ENCODE data around the gene FHAD1.

The FHAD1 gene

GRCh38 chr1:15248216-15248615 lies 1.2 kb downstream of the FHAD1 start:
- DNase-seq (ENCODE audit: low spot score), result no peak

GRCh38 chr1:15249081-15249480 lies 2.1 kb downstream of the FHAD1 start:
- no peak for DNase-seq (ENCODE audit: low spot score)

GRCh38 chr1:15251857-15252835 lies 5.1 kb downstream of the FHAD1 start:
- no peak for DNase-seq (ENCODE audit: low spot score)

GRCh38 chr1:15254559-15254958 lies 7.5 kb downstream of the FHAD1 start:
- no peak for DNase-seq (ENCODE audit: low spot score)

- DNase-seq (ENCODE audit: low spot score), result no peak
Observed at GRCh38 chr1:15255582-15256149, 8.6 kb downstream of the FHAD1 start.

- DNase-seq (ENCODE audit: low spot score), result no peak
Observed at GRCh38 chr1:15256584-15256983, 9.6 kb downstream of the FHAD1 start.

GRCh38 chr1:15257309-15257708 lies 10.3 kb downstream of the FHAD1 start:
- DNase-seq (ENCODE audit: low spot score), result no peak

GRCh38 chr1:15258833-15259621 lies 12.0 kb downstream of the FHAD1 start:
- DNase-seq (ENCODE audit: low spot score), result no peak

- no peak for DNase-seq (ENCODE audit: low spot score)
Observed at GRCh38 chr1:15259622-15260007, 12.6 kb downstream of the FHAD1 start.

GRCh38 chr1:15260418-15261154 lies 13.6 kb downstream of the FHAD1 start:
- peak; percentile 26 for DNase-seq (ENCODE audit: low spot score)

GRCh38 chr1:15261155-15262002 lies 14.4 kb downstream of the FHAD1 start:
- DNase-seq (ENCODE audit: low spot score), result peak; percentile 27

- DNase-seq (ENCODE audit: low spot score), result no peak
Observed at GRCh38 chr1:15262003-15262377, 15.0 kb downstream of the FHAD1 start.

GRCh38 chr1:15262706-15263105 lies 15.7 kb downstream of the FHAD1 start:
- DNase-seq (ENCODE audit: low spot score), result no peak

- DNase-seq (ENCODE audit: low spot score), result no peak
Observed at GRCh38 chr1:15264769-15265168, 17.7 kb downstream of the FHAD1 start.

- DNase-seq (ENCODE audit: low spot score), result no peak
Observed at GRCh38 chr1:15271196-15271595, 24.2 kb downstream of the FHAD1 start.

- DNase-seq (ENCODE audit: low spot score), result peak; percentile 90
Observed at GRCh38 chr1:15272009-15272781, 25.2 kb downstream of the FHAD1 start.

GRCh38 chr1:15272782-15273127 lies 25.7 kb downstream of the FHAD1 start:
- no peak for DNase-seq (ENCODE audit: low spot score)

GRCh38 chr1:15273274-15273673 lies 26.3 kb downstream of the FHAD1 start:
- no peak for DNase-seq (ENCODE audit: low spot score)

- DNase-seq (ENCODE audit: low spot score), result no peak
Observed at GRCh38 chr1:15275921-15276683, 29.1 kb downstream of the FHAD1 start.

All from AG08395 (cell line).